NT2/D1 (cell line): ENCODE measurements around the gene CLEC7A.

Experiments
- DNase-seq: peaks from one replicate; pipeline ENCODE4 v3.0.0-alpha.2; 2011; ENCODE audit warnings: low read depth, low spot score
- H3K27me3 ChIP-seq: 2 replicates; pipeline ENCODE4 v1.6.0; 2011; ENCODE audit warnings: mild to moderate bottlenecking; ENCODE audit not compliant: insufficient read length, insufficient read depth
- H3K36me3 ChIP-seq: 2 replicates; pipeline ENCODE4 v1.6.1; 2011; ENCODE audit warnings: mild to moderate bottlenecking, low read length, mixed read lengths; ENCODE audit not compliant: insufficient read depth, insufficient read length
- H3K4me1 ChIP-seq: 2 replicates; pipeline ENCODE4 v1.5.1; 2011; ENCODE audit not compliant: insufficient read depth, insufficient read length
- H3K4me3 ChIP-seq: 2 replicates; pipeline ENCODE4 v1.5.1; 2011; ENCODE audit warnings: low read depth; ENCODE audit not compliant: insufficient read length
- H3K9ac ChIP-seq: 2 replicates; pipeline ENCODE4 v1.6.0; 2011; ENCODE audit warnings: low read depth; ENCODE audit not compliant: insufficient read length
- H3K9me3 ChIP-seq: 2 replicates; pipeline ENCODE4 v1.5.1; 2011; ENCODE audit warnings: mild to moderate bottlenecking, low read length; ENCODE audit not compliant: insufficient read depth
- SUZ12 ChIP-seq: IDR thresholded peaks from 2 replicates; pipeline ENCODE4 v1.6.1; 2011; ENCODE audit not compliant: insufficient read length, insufficient read depth; ENCODE audit errors: extremely low read depth
- YY1 ChIP-seq: IDR thresholded peaks from 2 replicates; pipeline ENCODE4 v1.6.1; 2011; ENCODE audit not compliant: insufficient read length, insufficient read depth
- ZNF274 ChIP-seq: IDR thresholded peaks from 2 replicates; pipeline ENCODE4 v1.6.1; 2011; ENCODE audit warnings: mild to moderate bottlenecking, low read depth, low read length

Gene CLEC7A

DNA sequence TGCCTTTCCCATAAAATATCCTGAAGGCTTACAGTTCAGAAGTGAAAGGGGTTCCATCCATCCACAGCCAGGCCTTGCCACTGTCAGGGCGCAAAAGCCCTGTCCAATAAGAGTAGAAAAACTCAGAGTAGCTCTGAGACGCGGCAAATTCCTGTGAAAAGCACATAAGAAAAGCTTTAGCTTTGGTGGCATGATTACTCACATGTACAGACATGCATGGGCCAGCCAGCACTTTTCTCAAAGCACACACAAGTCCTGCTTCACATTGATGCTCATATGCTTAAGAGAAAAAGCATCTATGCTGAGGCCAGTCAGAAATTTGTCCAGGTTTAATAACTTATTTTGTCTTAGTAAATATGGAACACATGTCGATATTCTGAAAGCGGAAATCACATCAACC, 56.7 kb downstream of the CLEC7A start:
- Histone ChIP-seq H3K4me1 (no peaks in the 10 kb centered on the region), H3K27me3 (no peaks in the 10 kb centered on the region), H3K36me3 (no peaks in the 10 kb centered on the region), H3K4me3 (no peak overlapping the region), H3K9ac (no peak overlapping the region), H3K9me3 (no peaks in the 10 kb centered on the region)
- no peak for DNase-seq
- no peak for TF ChIP-seq YY1
- no peak for TF ChIP-seq SUZ12
- no peak for TF ChIP-seq ZNF274

DNA sequence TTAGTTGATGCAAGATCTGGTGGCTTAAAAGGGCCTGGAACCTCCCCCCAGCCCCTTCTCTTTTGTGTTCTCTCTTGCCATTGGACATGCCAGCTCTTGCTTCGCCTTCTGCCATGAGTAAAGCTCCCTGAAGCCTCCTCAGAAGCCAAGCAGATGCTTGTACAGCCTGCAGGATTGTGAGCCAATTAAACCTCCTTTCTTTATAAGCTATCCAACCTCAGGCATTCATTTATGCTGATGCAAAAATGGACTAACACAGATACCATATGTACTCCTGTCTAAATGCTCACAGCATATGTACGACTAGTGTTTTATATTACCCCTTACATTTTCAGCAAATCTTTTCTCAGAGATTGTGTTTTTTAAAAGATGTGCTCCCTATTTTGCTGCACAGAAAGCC, 57.9 kb downstream of the CLEC7A start:
- Histone ChIP-seq H3K9me3 (no peaks in the 10 kb centered on the region), H3K27me3 (no peaks in the 10 kb centered on the region), H3K9ac (no peak overlapping the region), H3K36me3 (no peaks in the 10 kb centered on the region), H3K4me3 (no peak overlapping the region), H3K4me1 (no peaks in the 10 kb centered on the region)
- TF ChIP-seq YY1 (no peak), SUZ12 (no peak), ZNF274 (no peak)
- no peak for DNase-seq

DNA sequence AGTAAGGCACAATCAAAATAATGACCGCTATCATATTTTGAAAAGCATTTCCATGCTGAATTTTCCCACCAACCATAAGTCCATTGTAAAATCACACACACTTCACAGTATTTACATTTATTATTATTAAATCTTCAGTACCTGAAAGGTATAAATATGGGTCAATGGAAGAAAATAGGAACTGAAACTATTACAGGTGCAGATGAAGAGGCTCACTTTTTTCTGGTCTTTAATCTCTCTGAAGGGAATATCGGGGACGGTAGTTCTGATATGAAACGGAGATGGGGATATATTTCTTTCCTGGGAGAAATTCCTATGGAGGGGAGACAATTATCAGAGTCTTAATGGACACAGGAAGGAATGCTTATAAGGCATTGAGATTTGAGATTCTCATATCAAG, 59.6 kb downstream of the CLEC7A start:
- Histone ChIP-seq H3K27me3 (no peaks in the 10 kb centered on the region), H3K4me3 (no peak overlapping the region), H3K9ac (no peak overlapping the region), H3K36me3 (no peaks in the 10 kb centered on the region), H3K9me3 (no peaks in the 10 kb centered on the region), H3K4me1 (no peaks in the 10 kb centered on the region)
- no peak for DNase-seq
- TF ChIP-seq SUZ12: no peak
- TF ChIP-seq YY1: no peak
- no peak for TF ChIP-seq ZNF274

DNA sequence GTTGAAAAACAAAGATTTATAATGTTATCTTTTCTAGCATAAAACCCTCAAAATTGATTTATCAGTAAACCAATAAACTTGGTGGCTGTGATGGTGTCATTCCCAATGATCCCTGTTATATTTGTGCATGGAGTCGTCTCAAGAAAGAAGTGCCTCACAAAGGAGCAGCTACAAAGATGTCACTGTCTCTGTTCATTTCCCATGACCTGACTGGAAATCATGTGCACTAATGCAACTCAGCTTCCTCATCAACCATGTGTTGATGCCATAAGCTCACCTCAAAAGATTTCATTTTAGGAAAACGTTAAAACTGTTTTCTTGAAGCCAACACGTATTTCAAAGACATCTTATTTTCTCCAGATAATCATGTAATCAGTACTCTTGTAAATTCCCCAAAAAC, 60.0 kb downstream of the CLEC7A start:
- Histone ChIP-seq H3K9me3 (no peaks in the 10 kb centered on the region), H3K9ac (no peak overlapping the region), H3K4me3 (no peak overlapping the region), H3K36me3 (no peaks in the 10 kb centered on the region), H3K4me1 (no peaks in the 10 kb centered on the region), H3K27me3 (no peaks in the 10 kb centered on the region)
- DNase-seq: no peak
- TF ChIP-seq YY1: no peak
- TF ChIP-seq ZNF274: no peak
- no peak for TF ChIP-seq SUZ12

DNA sequence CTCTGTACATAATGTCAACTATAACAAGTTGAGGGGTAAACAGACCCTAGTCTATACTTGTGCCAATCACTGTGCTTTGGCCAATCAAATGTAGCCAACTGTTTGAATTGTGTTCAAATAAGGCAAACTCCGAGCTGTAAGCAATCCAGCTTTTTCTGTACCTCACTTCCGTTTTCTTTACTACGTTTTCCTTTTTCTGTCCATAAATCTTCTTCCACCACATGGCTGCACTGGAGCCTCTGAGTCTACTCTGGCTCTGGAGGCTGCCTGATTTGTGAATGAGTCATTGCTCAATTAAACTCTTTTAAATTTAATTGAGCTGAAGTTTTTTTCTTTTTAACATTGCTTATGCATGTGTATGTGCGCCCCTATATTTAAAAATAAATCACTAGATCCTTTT, 60.9 kb downstream of the CLEC7A start:
- no peak overlapping the region for H3K9ac ChIP-seq
- no peak for DNase-seq
- no peak overlapping the region for H3K4me3 ChIP-seq
- no peaks in the 10 kb centered on the region for H3K9me3 ChIP-seq
- no peaks in the 10 kb centered on the region for H3K27me3 ChIP-seq
- H3K4me1 ChIP-seq: no peaks in the 10 kb centered on the region
- H3K36me3 ChIP-seq: no peaks in the 10 kb centered on the region
- TF ChIP-seq ZNF274: no peak
- TF ChIP-seq YY1: no peak
- no peak for TF ChIP-seq SUZ12

DNA sequence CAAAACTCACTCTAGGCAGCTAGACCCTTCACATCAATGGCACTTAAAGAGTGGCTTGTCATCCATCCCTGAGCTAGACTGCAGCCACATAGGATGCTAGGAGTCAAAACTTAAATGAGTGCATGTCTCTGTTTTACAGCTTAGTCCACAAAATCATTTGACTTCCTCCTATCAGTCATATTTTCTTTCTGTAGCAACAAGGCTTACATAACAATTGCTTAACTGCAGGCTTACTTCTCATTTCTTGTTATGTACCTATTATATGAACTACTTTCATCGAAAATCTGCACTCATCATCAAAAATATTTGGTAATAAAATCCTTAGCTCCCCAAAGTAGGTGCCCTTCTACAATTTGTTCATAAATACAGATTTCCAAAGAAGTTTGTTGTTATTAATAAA, 61.4 kb downstream of the CLEC7A start:
- Histone ChIP-seq H3K4me3 (no peak overlapping the region), H3K27me3 (no peaks in the 10 kb centered on the region), H3K4me1 (no peaks in the 10 kb centered on the region), H3K9me3 (no peaks in the 10 kb centered on the region), H3K36me3 (no peaks in the 10 kb centered on the region), H3K9ac (no peak overlapping the region)
- DNase-seq: no peak
- no peak for TF ChIP-seq YY1
- no peak for TF ChIP-seq ZNF274
- TF ChIP-seq SUZ12: no peak

DNA sequence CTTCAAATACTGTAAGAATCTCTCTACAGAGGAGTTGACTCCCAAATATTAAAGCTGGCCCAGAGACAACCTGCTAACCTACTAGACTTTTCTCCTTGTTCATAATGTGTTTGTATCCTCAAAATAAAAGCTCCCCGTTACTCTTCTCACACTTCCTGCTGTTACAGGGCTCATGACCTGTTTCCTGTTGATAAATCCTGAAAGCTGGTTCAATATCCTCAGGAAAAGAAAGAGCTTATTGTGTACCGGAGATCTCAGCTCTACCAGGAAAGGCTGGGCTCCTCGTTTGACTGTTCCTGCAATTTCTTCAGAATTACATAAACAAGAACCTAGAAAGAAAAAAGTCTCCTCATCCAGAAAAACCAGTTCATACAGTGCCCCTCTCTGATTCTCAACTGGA, 62.1 kb downstream of the CLEC7A start:
- H3K36me3 ChIP-seq: no peaks in the 10 kb centered on the region
- no peaks in the 10 kb centered on the region for H3K9me3 ChIP-seq
- H3K4me1 ChIP-seq: no peaks in the 10 kb centered on the region
- H3K9ac ChIP-seq: no peak overlapping the region
- H3K4me3 ChIP-seq: no peak overlapping the region
- TF ChIP-seq SUZ12 (no peak), ZNF274 (no peak), YY1 (no peak)
- DNase-seq: no peak
- no peaks in the 10 kb centered on the region for H3K27me3 ChIP-seq

DNA sequence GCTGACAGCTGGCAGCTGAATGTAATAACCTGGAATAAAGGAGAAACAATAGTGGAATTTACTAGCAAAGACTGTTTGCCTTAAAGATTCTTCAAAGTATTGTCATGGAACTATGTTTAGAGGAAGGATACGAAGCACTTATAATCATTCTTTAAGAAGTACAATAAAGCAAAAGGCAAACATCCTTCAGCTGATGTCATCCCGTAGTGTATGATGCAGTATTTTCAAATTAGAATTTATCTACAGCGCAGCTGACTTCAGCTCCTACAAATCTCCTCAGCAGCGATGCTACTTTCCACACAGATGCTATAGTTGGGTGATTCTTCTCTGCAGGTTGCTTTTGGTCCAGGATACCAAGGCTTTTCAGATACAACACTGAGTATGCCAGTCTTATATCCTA, 62.7 kb downstream of the CLEC7A start:
- Histone ChIP-seq H3K9ac (no peak overlapping the region), H3K9me3 (no peaks in the 10 kb centered on the region), H3K4me3 (no peak overlapping the region), H3K36me3 (no peaks in the 10 kb centered on the region), H3K27me3 (no peaks in the 10 kb centered on the region), H3K4me1 (no peaks in the 10 kb centered on the region)
- DNase-seq: no peak
- no peak for TF ChIP-seq YY1
- TF ChIP-seq SUZ12: no peak
- no peak for TF ChIP-seq ZNF274
